ENCODE data around the gene SORCS2. TPM values are rescaled to one million over a fixed set of nuclear protein-coding genes. Genes with fewer than 3 reads are reported as not detected.

Gene SORCS2
- total and polyA plus RNA-seq, 4 donors, result 0.05 to 8.4 (median 1.8) TPM

- H3K27ac ChIP-seq (ENCODE audit: low read depth in 1 of 2, low read length in 2 of 2), result no peak overlapping the region
- 66 to 76% methylated on average over 2 of the region's 2 CpGs for WGBS, 2 donors
- H3K9me3 ChIP-seq (ENCODE audit: control insufficient read depth, low read length), result peaks cover 1% of the 10 kb centered on the region
- H3K4me1 ChIP-seq (ENCODE audit: control insufficient read depth in 1 of 2, insufficient read depth in 2 of 2, low read length in 2 of 2), result no peaks in the 10 kb centered on the region
- H3K27me3 ChIP-seq (ENCODE audit: control insufficient read depth in 1 of 2, insufficient read depth in 2 of 2, low read length in 1 of 2), result no peaks in the 10 kb centered on the region
- intact Hi-C loops (cut with DNase I), result no loop called here
- ATAC-seq (ENCODE audit: low FRiP score) (no peak), DNase-seq (no peak)
- H3K36me3 ChIP-seq (ENCODE audit: control insufficient read depth in 1 of 2, insufficient read depth in 2 of 2, low read length in 1 of 2), result no peaks in the 10 kb centered on the region
- H3K4me3 ChIP-seq (ENCODE audit: low read length in 2 of 2), result no peak overlapping the region
Measured at GRCh38 chr4:7663075-7663541, 470.8 kb downstream of the SORCS2 start.

GRCh38 chr4:7664106-7664505, 471.8 kb downstream of the SORCS2 start:
- Histone ChIP-seq H3K27ac (ENCODE audit: low read depth in 1 of 2, low read length in 2 of 2) (no peak overlapping the region), H3K9me3 (ENCODE audit: control insufficient read depth, low read length) (peaks cover 1% of the 10 kb centered on the region), H3K36me3 (ENCODE audit: control insufficient read depth in 1 of 2, insufficient read depth in 2 of 2, low read length in 1 of 2) (no peaks in the 10 kb centered on the region), H3K27me3 (ENCODE audit: control insufficient read depth in 1 of 2, insufficient read depth in 2 of 2, low read length in 1 of 2) (no peaks in the 10 kb centered on the region), H3K4me3 (ENCODE audit: low read length in 2 of 2) (no peak overlapping the region), H3K4me1 (ENCODE audit: control insufficient read depth in 1 of 2, insufficient read depth in 2 of 2, low read length in 2 of 2) (no peaks in the 10 kb centered on the region)
- intact Hi-C loops (cut with DNase I), result no loop called here
- DNase-seq, result no peak
- no peak for ATAC-seq (ENCODE audit: low FRiP score)
- whole genome bisulfite sequencing, 2 donors, result 92% methylated on average over 20 of the region's 20 CpGs

- ATAC-seq (ENCODE audit: low FRiP score) (no peak), DNase-seq (no peak)
- Histone ChIP-seq H3K27me3 (ENCODE audit: control insufficient read depth in 1 of 2, insufficient read depth in 2 of 2, low read length in 1 of 2) (no peaks in the 10 kb centered on the region), H3K36me3 (ENCODE audit: control insufficient read depth in 1 of 2, insufficient read depth in 2 of 2, low read length in 1 of 2) (no peaks in the 10 kb centered on the region), H3K4me1 (ENCODE audit: control insufficient read depth in 1 of 2, insufficient read depth in 2 of 2, low read length in 2 of 2) (no peaks in the 10 kb centered on the region), H3K27ac (ENCODE audit: low read depth in 1 of 2, low read length in 2 of 2) (no peak overlapping the region), H3K9me3 (ENCODE audit: control insufficient read depth, low read length) (peaks cover 1% of the 10 kb centered on the region), H3K4me3 (ENCODE audit: low read length in 2 of 2) (no peak overlapping the region)
- intact Hi-C loops (cut with DNase I), result no loop called here
- 95 to 98% methylated on average over 3 of the region's 3 CpGs for WGBS, 2 donors
Measured at GRCh38 chr4:7665321-7665720, 473.0 kb downstream of the SORCS2 start.

- Histone ChIP-seq H3K27me3 (ENCODE audit: control insufficient read depth in 1 of 2, insufficient read depth in 2 of 2, low read length in 1 of 2) (no peaks in the 10 kb centered on the region), H3K36me3 (ENCODE audit: control insufficient read depth in 1 of 2, insufficient read depth in 2 of 2, low read length in 1 of 2) (no peaks in the 10 kb centered on the region), H3K4me1 (ENCODE audit: control insufficient read depth in 1 of 2, insufficient read depth in 2 of 2, low read length in 2 of 2) (no peaks in the 10 kb centered on the region), H3K4me3 (ENCODE audit: low read length in 2 of 2) (no peak overlapping the region), H3K27ac (ENCODE audit: low read depth in 1 of 2, low read length in 2 of 2) (no peak overlapping the region), H3K9me3 (ENCODE audit: control insufficient read depth, low read length) (peaks cover 1% of the 10 kb centered on the region)
- WGBS, 2 donors, result 89% methylated on average over 15 of the region's 15 CpGs
- intact Hi-C loops (cut with DNase I), result no loop called here
- DNase-seq, result peak in 1 of 2 donors; percentile 38
- no peak for ATAC-seq (ENCODE audit: low FRiP score)
Measured at GRCh38 chr4:7666011-7666410, 473.7 kb downstream of the SORCS2 start.

GRCh38 chr4:7666744-7667143, 474.4 kb downstream of the SORCS2 start:
- intact Hi-C loops (cut with DNase I), result no loop called here
- H3K36me3 ChIP-seq (ENCODE audit: control insufficient read depth in 1 of 2, insufficient read depth in 2 of 2, low read length in 1 of 2), result no peaks in the 10 kb centered on the region
- ATAC-seq (ENCODE audit: low FRiP score), result no peak

GRCh38 chr4:7668271-7668670, 475.9 kb downstream of the SORCS2 start:
- Histone ChIP-seq H3K36me3 (ENCODE audit: control insufficient read depth in 1 of 2, insufficient read depth in 2 of 2, low read length in 1 of 2) (no peaks in the 10 kb centered on the region), H3K27ac (ENCODE audit: low read depth in 1 of 2, low read length in 2 of 2) (no peak overlapping the region), H3K27me3 (ENCODE audit: control insufficient read depth in 1 of 2, insufficient read depth in 2 of 2, low read length in 1 of 2) (no peaks in the 10 kb centered on the region), H3K4me1 (ENCODE audit: control insufficient read depth in 1 of 2, insufficient read depth in 2 of 2, low read length in 2 of 2) (no peaks in the 10 kb centered on the region), H3K4me3 (ENCODE audit: low read length in 2 of 2) (no peak overlapping the region), H3K9me3 (ENCODE audit: control insufficient read depth, low read length) (peaks cover 1% of the 10 kb centered on the region)
- DNase-seq (no peak), ATAC-seq (ENCODE audit: low FRiP score) (no peak)
- intact Hi-C loops (cut with DNase I), result no loop called here
- 84 to 92% methylated on average over 4 of the region's 4 CpGs for WGBS, 2 donors

More at GRCh38 chr4:7666744-7667143, 474.4 kb downstream of the SORCS2 start:
- Histone ChIP-seq H3K9me3 (ENCODE audit: control insufficient read depth, low read length) (peaks cover 1% of the 10 kb centered on the region), H3K27me3 (ENCODE audit: control insufficient read depth in 1 of 2, insufficient read depth in 2 of 2, low read length in 1 of 2) (no peaks in the 10 kb centered on the region), H3K4me1 (ENCODE audit: control insufficient read depth in 1 of 2, insufficient read depth in 2 of 2, low read length in 2 of 2) (no peaks in the 10 kb centered on the region), H3K4me3 (ENCODE audit: low read length in 2 of 2) (no peak overlapping the region), H3K27ac (ENCODE audit: low read depth in 1 of 2, low read length in 2 of 2) (no peak overlapping the region)
- 96 to 98% methylated on average over 6 of the region's 6 CpGs for WGBS, 2 donors
- no peak for DNase-seq

GRCh38 chr4:7668826-7669225, 476.5 kb downstream of the SORCS2 start:
- no peak for ATAC-seq (ENCODE audit: low FRiP score)
- no peak for DNase-seq

GRCh38 chr4:7672601-7673000, 480.3 kb downstream of the SORCS2 start:
- H3K4me3 ChIP-seq (ENCODE audit: low read length in 2 of 2), result no peak overlapping the region
- 83 to 89% methylated on average over 4 of the region's 4 CpGs for WGBS, 2 donors
- DNase-seq, result no peak

More at GRCh38 chr4:7668826-7669225, 476.5 kb downstream of the SORCS2 start:
- Histone ChIP-seq H3K36me3 (ENCODE audit: control insufficient read depth in 1 of 2, insufficient read depth in 2 of 2, low read length in 1 of 2) (no peaks in the 10 kb centered on the region), H3K4me3 (ENCODE audit: low read length in 2 of 2) (no peak overlapping the region), H3K4me1 (ENCODE audit: control insufficient read depth in 1 of 2, insufficient read depth in 2 of 2, low read length in 2 of 2) (no peaks in the 10 kb centered on the region), H3K27me3 (ENCODE audit: control insufficient read depth in 1 of 2, insufficient read depth in 2 of 2, low read length in 1 of 2) (no peaks in the 10 kb centered on the region), H3K27ac (ENCODE audit: low read depth in 1 of 2, low read length in 2 of 2) (no peak overlapping the region), H3K9me3 (ENCODE audit: control insufficient read depth, low read length) (peaks cover 1% of the 10 kb centered on the region)
- intact Hi-C loops (cut with DNase I), result no loop called here
- WGBS, 2 donors, result 83% methylated on average over 4 of the region's 4 CpGs

GRCh38 chr4:7673121-7673520, 480.8 kb downstream of the SORCS2 start:
- Histone ChIP-seq H3K27me3 (ENCODE audit: control insufficient read depth in 1 of 2, insufficient read depth in 2 of 2, low read length in 1 of 2) (no peaks in the 10 kb centered on the region), H3K27ac (ENCODE audit: low read depth in 1 of 2, low read length in 2 of 2) (no peak overlapping the region), H3K4me1 (ENCODE audit: control insufficient read depth in 1 of 2, insufficient read depth in 2 of 2, low read length in 2 of 2) (no peaks in the 10 kb centered on the region), H3K36me3 (ENCODE audit: control insufficient read depth in 1 of 2, insufficient read depth in 2 of 2, low read length in 1 of 2) (no peaks in the 10 kb centered on the region), H3K4me3 (ENCODE audit: low read length in 2 of 2) (no peak overlapping the region), H3K9me3 (ENCODE audit: control insufficient read depth, low read length) (no peaks in the 10 kb centered on the region)
- DNase-seq (peak in 1 of 2 donors; percentile 9), ATAC-seq (ENCODE audit: low FRiP score) (no peak)
- intact Hi-C loops (cut with DNase I), result no loop called here
- WGBS, 2 donors, result 90% methylated on average over 9 of the region's 9 CpGs

More at GRCh38 chr4:7672601-7673000, 480.3 kb downstream of the SORCS2 start:
- no peak for ATAC-seq (ENCODE audit: low FRiP score)
- Histone ChIP-seq H3K36me3 (ENCODE audit: control insufficient read depth in 1 of 2, insufficient read depth in 2 of 2, low read length in 1 of 2) (no peaks in the 10 kb centered on the region), H3K27me3 (ENCODE audit: control insufficient read depth in 1 of 2, insufficient read depth in 2 of 2, low read length in 1 of 2) (no peaks in the 10 kb centered on the region), H3K27ac (ENCODE audit: low read depth in 1 of 2, low read length in 2 of 2) (no peak overlapping the region), H3K9me3 (ENCODE audit: control insufficient read depth, low read length) (no peaks in the 10 kb centered on the region), H3K4me1 (ENCODE audit: control insufficient read depth in 1 of 2, insufficient read depth in 2 of 2, low read length in 2 of 2) (no peaks in the 10 kb centered on the region)
- intact Hi-C loops (cut with DNase I), result no loop called here

Measured in aorta (tissue), 5 donors.